GM18507 (cell line): ENCODE results near the gene TRMT61A.
"Not testable (repeated sequence)": the region's sequence is repeated elsewhere in the genome, so short reads cannot be mapped to it uniquely, and the experiment has no call there.

Experiments used
- DNase-seq: peaks from one replicate; pipeline ENCODE4 v3.0.0; 2011; ENCODE audit warnings: low read depth; ENCODE audit not compliant: insufficient read length; ENCODE audit errors: extremely low spot score
- FAIRE-seq: peaks from 2 replicates; lab custom pipeline; 2011; peaks lifted over from hg19 to GRCh38; lab: Jason Lieb, UNC

Gene TRMT61A

GRCh38 chr14:103507751-103508150 lies 21.2 kb upstream of the TRMT61A start:
- DNase-seq = no peak
- no peak for FAIRE-seq

- DNase-seq (no peak), FAIRE-seq (no peak)
Measured at GRCh38 chr14:103508521-103509329, 20.3 kb upstream of the TRMT61A start.

GRCh38 chr14:103509864-103510723 lies 18.9 kb upstream of the TRMT61A start:
- no peak for DNase-seq
- no peak for FAIRE-seq

GRCh38 chr14:103510724-103511693 lies 18.0 kb upstream of the TRMT61A start:
- DNase-seq (no peak), FAIRE-seq (no peak)

GRCh38 chr14:103512180-103512579 lies 16.8 kb upstream of the TRMT61A start:
- not testable (repeated sequence) for DNase-seq, FAIRE-seq

- DNase-seq (no peak), FAIRE-seq (no peak)
Measured at GRCh38 chr14:103512701-103513611, 16.0 kb upstream of the TRMT61A start.

- DNase-seq (no peak), FAIRE-seq (no peak)
Measured at GRCh38 chr14:103514596-103515421, 14.2 kb upstream of the TRMT61A start.

GRCh38 chr14:103516426-103517173 lies 12.4 kb upstream of the TRMT61A start:
- FAIRE-seq = no peak

GRCh38 chr14:103517174-103517566 lies 11.8 kb upstream of the TRMT61A start:
- DNase-seq (no peak), FAIRE-seq (no peak)

More at GRCh38 chr14:103516426-103517173, 12.4 kb upstream of the TRMT61A start:
- no peak for DNase-seq

GRCh38 chr14:103517721-103518421 lies 11.1 kb upstream of the TRMT61A start:
- DNase-seq = no peak
- no peak for FAIRE-seq

GRCh38 chr14:103518422-103519042 lies 10.5 kb upstream of the TRMT61A start:
- DNase-seq (peak; percentile 68), FAIRE-seq (peak; percentile 74)

GRCh38 chr14:103519043-103519836 lies 9.8 kb upstream of the TRMT61A start:
- DNase-seq (no peak), FAIRE-seq (no peak)

GRCh38 chr14:103519837-103520212 lies 9.2 kb upstream of the TRMT61A start:
- DNase-seq (no peak), FAIRE-seq (no peak)

- DNase-seq (no peak), FAIRE-seq (no peak)
Measured at GRCh38 chr14:103520269-103520656, 8.7 kb upstream of the TRMT61A start.
